H1 (cell line): ENCODE data around the gene ZMPSTE24. TPM values are rescaled to one million over a fixed set of nuclear protein-coding genes. Genes with fewer than 3 reads are reported as not detected.

Source experiments
- ASH2L ChIP-seq: fragments of 200-600, 300-600 bp; sonication (generic); IDR thresholded peaks from one replicate; pipeline ENCODE4 v1.7.1; 2017; ENCODE audit warnings: low read length
- CTCF ChIP-seq, 3 experiments: IDR thresholded peaks; 1 replicate in 2 of 3; 2 replicates in 1 of 3; pipeline versions ENCODE4 v1.5.1 to v1.6.1; 2011; ENCODE audit warnings: low read length in 3 of 3, mild to moderate bottlenecking in 3 of 3, inconsistent platforms in 2 of 3, low read depth in 1 of 3, moderate library complexity in 1 of 3; ENCODE audit not compliant: insufficient read depth in 1 of 3; ENCODE audit errors: control extremely low read depth in 1 of 3
- EZH2 ChIP-seq: fragments of 200-600 bp; sonication (generic); IDR thresholded peaks from 2 replicates; pipeline ENCODE4 v1.7.1; 2012; ENCODE audit warnings: low read depth, mild to moderate bottlenecking, moderate library complexity, low read length, inconsistent platforms; ENCODE audit not compliant: severe bottlenecking
- HDAC6 ChIP-seq: IDR thresholded peaks from one replicate; pipeline ENCODE4 v1.7.1; 2012; ENCODE audit warnings: low read depth, mild to moderate bottlenecking, inconsistent platforms, low read length, moderate library complexity
- JUN ChIP-seq: IDR thresholded peaks from 2 replicates; pipeline ENCODE4 v1.6.1; 2011; ENCODE audit warnings: low read depth, mild to moderate bottlenecking, improper control_type of control experiment, low read length
- JUND ChIP-seq: IDR thresholded peaks from 2 replicates; pipeline ENCODE4 v1.6.1; 2011; ENCODE audit warnings: mild to moderate bottlenecking, improper control_type of control experiment, low read length
- KDM5A ChIP-seq: fragments of 200-600 bp; IDR thresholded peaks from 2 replicates; pipeline ENCODE4 v1.7.1; 2012; ENCODE audit warnings: mild to moderate bottlenecking, low read length, inconsistent platforms, mixed read lengths
- POLR2AphosphoS5 ChIP-seq: IDR thresholded peaks from 2 replicates; pipeline ENCODE4 v1.6.1; 2011; ENCODE audit warnings: low read depth, low read length
- RBBP5 ChIP-seq: IDR thresholded peaks from 2 replicates; pipeline ENCODE4 v1.7.1; 2012; ENCODE audit warnings: low read depth, mild to moderate bottlenecking, inconsistent platforms, low read length, moderate library complexity, borderline replicate concordance
- SIX5 ChIP-seq: IDR thresholded peaks from 2 replicates; pipeline ENCODE4 v1.6.1; 2011; ENCODE audit warnings: mild to moderate bottlenecking, low read depth, low read length
- polyA plus RNA-seq, 7 experiments: library from polyadenylated mRNA; depleted of rRNA in 3 of 7; stranded (reverse) in 5 of 7; unstranded in 2 of 7; fragments of >200 nt in 5 of 7; fragments of 200-250 nt in 2 of 7; gene quantifications; 1 replicate in 5 of 7; 2 replicates in 1 of 7; 4 replicates in 1 of 7; pipeline versions ENCODE4 v1.2.1 to v1.2.3, GENCODE V29; 2011 to 2013; ENCODE audit warnings: missing spikeins in 2 of 7, mixed read lengths in 2 of 7
- total RNA-seq: library from RNA; stranded (reverse); fragmentation: NEBNext Ultra II Directional; extraction: Animal tissue kit (Norgen Biotek cat#: 25700); gene quantifications from 2 replicates; pipeline ENCODE4 v1.2.1, GENCODE V29; 2021

Gene ZMPSTE24
- total and polyA plus RNA-seq, 2 of the 8 experiments (the other 6 are each of a cell fraction or from before 2014, with no cell fraction given), result 12.7 to 42.9 TPM

GRCh38 chr1:40308036-40308727, 50.1 kb downstream of the ZMPSTE24 start (continued):
- no peak for TF ChIP-seq POLR2AphosphoS5
- TF ChIP-seq CTCF (IDR thresholded peaks at IDR 0.05; ENCODE audit: control extremely low read depth in 1 of 3, insufficient read depth in 1 of 3, low read depth in 1 of 3, low read length in 3 of 3), result no peak
- TF ChIP-seq SIX5, result no peak
- TF ChIP-seq JUN, result no peak
- no peak for TF ChIP-seq JUND
- no peak for TF ChIP-seq RBBP5
- TF ChIP-seq HDAC6, result no peak
- no peak for TF ChIP-seq ASH2L
- TF ChIP-seq EZH2, result no peak
- no peak for TF ChIP-seq KDM5A
